ENCODE results near the gene FDX2.

Gene FDX2

DNA sequence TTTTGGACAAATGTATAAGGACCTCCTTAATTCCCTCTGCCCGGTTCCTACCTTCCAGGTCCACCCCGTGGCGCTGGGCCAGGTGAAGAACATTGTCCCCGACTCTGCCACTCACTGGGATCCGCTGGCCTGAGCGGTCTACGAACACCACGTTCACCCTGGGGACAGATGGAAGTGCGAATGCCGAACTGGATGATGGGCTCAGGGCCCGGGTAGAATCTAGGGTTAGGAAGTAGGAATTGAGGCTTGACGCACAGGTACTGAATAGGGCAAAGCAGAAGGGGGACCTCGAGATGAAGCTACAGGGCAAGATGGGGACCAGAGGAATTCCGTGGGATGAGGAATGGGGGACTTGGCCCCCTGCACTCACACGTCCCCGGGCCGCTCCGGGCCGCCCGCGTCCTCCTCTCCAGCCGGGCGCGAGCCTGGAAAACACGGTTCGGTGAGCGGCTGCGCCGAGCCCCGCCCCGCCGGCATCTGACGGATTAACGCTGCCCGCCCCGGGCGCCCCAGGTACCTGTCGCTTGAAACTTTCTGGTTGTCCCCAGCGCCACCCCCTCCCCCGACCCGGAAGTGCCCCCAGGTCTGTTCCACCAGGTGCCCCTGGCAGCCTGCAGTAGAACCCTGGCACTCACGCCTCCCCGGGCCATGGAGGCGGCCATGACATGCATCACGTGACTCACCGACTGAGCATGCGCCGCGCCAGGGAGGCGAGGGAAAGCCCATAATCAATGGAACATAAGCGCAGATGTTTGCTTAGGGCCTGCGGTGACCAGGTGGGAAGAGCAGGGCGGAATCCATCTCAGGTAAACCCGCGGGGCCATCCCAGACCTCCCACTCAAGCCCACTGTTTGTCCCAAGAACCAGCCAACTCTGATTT lies at the start of gene FDX2:
TSS of gene FDX2 (minus strand) at position 681 of the 880 bp plus-strand sequence. CDS start at position 662, 19 bp downstream.
- TF ChIP-seq, protein P1, sequence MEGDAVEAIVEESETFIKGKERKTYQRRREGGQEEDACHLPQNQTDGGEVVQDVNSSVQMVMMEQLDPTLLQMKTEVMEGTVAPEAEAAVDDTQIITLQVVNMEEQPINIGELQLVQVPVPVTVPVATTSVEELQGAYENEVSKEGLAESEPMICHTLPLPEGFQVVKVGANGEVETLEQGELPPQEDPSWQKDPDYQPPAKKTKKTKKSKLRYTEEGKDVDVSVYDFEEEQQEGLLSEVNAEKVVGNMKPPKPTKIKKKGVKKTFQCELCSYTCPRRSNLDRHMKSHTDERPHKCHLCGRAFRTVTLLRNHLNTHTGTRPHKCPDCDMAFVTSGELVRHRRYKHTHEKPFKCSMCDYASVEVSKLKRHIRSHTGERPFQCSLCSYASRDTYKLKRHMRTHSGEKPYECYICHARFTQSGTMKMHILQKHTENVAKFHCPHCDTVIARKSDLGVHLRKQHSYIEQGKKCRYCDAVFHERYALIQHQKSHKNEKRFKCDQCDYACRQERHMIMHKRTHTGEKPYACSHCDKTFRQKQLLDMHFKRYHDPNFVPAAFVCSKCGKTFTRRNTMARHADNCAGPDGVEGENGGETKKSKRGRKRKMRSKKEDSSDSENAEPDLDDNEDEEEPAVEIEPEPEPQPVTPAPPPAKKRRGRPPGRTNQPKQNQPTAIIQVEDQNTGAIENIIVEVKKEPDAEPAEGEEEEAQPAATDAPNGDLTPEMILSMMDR (IDR thresholded peaks at IDR 0.05; ENCODE audit: insufficient read depth, low read depth, low read length, missing control alignments): no peak
- DNase-seq (ENCODE audit: low read depth): peak; percentile 91
- peak within 1 kb of the TSS; percentile 58 for H3K4me3 ChIP-seq (ENCODE audit: low read depth, low read length)

DNA sequence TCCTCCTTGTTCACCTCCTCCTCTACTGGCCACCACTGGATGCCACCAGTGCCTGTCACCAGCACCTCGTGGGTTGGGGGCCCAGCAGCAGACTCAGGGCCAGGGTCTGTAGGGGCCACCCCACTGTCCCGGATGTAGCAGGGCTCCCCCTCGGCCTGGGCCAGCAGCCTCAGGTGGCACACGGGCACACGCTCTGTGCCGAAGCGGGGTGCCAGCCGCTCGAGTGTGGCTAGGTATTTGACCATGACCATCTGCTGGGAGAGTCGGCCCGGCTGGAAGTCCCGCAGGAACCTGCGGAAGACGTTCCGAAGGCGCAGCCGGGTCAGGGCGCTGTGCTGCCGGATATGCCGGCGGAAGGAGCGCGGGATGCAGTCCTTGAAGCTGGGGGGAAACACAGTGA lies 49.7 kb upstream of the FDX2 start:
- TF ChIP-seq, protein P1 (IDR thresholded peaks at IDR 0.05; ENCODE audit: insufficient read depth, low read depth, low read length, missing control alignments): no peak
- no peak for DNase-seq (ENCODE audit: low read depth)
- H3K4me3 ChIP-seq (ENCODE audit: low read depth, low read length): no peak overlapping the region

DNA sequence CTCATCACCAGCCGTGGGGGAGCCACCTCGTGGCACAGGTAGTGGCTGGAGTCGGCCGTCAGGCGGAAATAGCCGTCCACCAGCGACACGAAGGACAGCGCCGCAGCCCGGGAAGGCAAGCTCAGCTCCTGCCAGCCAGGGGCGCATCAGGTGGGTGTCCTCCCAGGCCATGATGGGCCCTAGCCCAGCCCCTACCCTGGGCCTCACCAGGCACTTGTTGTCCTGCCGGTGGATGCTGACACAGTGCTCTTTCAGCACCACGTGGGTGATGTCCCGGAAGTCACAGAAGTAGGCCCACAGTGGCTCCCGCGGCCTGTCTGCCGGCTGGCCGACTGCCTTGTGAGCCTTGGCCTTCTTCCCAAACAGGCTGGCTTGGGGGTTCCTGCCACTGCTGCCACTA lies 48.8 kb upstream of the FDX2 start:
- no peak for DNase-seq (ENCODE audit: low read depth)
- no peak overlapping the region for H3K4me3 ChIP-seq (ENCODE audit: low read depth, low read length)
- TF ChIP-seq, protein P1 (IDR thresholded peaks at IDR 0.05; ENCODE audit: insufficient read depth, low read depth, low read length, missing control alignments): no peak

DNA sequence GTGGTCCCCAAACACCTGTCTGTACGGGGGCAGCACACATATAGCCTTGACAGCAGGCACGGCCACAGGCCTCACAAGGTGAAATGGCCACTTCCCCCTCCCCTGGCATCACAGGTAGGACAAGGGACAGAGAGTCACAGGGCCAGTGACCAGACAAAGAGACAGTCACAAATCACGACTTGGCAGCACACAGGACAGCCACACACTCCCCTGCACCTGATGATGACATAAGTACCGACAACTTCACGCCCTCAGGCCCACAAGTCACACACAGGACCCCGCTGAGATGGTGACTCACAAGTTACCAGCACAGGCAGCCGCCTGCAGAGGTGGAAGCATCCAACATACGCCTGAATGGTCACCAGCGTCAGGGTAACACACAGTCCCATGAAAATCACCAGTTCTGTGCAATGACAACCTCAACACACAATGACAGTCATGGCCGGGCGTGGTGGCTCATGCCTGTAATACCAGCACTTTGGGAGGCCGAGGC lies 48.0 kb upstream of the FDX2 start:
- TF ChIP-seq, protein P1 (IDR thresholded peaks at IDR 0.05; ENCODE audit: insufficient read depth, low read depth, low read length, missing control alignments): no peak
- H3K4me3 ChIP-seq (ENCODE audit: low read depth, low read length): no peak overlapping the region
- no peak for DNase-seq (ENCODE audit: low read depth)

DNA sequence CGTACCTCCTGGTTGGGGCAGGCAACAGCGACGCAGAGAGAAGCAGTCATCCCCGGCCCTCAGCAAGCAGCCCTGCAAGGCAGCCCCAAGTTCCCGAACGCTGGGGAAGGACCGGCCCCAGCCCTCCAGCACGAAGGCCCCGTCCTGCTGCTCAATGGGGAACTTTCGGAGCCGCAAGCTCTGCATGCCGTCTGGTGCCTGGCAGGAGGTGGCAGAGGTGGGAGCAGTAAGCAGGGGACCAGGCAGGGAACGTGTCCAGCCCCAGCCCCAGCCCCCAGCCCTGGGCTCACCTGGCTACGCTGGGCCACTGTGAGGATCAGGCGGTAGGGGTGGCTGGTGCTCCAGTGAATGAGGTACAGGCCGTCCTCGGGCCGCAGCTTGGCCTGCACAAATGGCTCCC lies 46.4 kb upstream of the FDX2 start:
- no peak overlapping the region for H3K4me3 ChIP-seq (ENCODE audit: low read depth, low read length)
- no peak for DNase-seq (ENCODE audit: low read depth)

DNA sequence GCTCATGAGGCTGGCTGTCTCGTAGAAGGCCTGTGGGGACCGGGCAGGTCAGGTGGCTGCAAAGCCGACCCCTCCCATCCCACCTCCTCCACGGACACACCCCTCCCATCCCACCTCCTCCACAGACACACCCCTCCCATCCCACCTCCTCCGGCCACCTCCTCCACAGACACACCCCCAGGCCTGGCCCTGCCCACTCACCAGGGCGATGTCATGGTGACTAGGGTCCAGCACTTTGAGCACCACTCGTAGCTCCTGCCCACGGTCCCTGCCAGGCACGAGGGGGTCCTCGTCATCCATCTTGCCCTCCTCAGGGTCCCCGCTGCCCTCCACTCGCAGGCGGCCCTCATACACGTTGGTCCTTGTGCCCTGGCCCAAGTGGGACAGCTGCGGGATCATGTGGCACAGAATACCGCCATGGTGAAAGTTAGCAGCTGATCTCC lies 45.8 kb upstream of the FDX2 start:
- no peak for DNase-seq (ENCODE audit: low read depth)
- H3K4me3 ChIP-seq (ENCODE audit: low read depth, low read length): no peak overlapping the region
- TF ChIP-seq, protein P1 (IDR thresholded peaks at IDR 0.05; ENCODE audit: insufficient read depth, low read depth, low read length, missing control alignments): no peak

More for the DNA sequence above, 46.4 kb upstream of the FDX2 start:
- TF ChIP-seq, protein P1 (IDR thresholded peaks at IDR 0.05; ENCODE audit: insufficient read depth, low read depth, low read length, missing control alignments): no peak

Data from GM12865 (cell line).